GM18909 (cell line): ENCODE data around the gene MBNL2.

Source experiments
- ATAC-seq: cut with Tn5 transposase; IDR thresholded peaks from one replicate; pipeline ENCODE4 v1.9.1; 2021; ENCODE audit warnings: mild to moderate bottlenecking; ENCODE audit not compliant: unreplicated experiment, poor library complexity

The MBNL2 gene

DNA sequence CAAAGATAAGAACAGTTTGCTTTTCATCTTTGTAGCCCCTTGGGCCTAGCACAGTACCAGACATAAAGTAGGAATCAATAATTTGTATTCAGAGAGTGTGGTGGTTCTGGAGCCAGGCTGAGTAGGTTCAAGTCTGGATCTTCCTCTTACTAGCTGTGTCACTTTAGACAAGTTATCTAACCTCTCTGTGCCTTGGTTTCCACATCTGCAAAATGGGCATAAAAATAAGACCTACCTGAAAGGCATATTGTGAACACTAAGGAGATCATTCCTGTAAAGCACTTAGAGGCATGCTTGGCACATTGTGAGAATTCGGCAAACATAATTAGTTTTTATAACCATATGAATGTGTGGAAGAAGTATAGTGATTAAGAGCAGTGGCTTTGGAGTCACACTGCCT is 95.8 kb downstream of the MBNL2 start:
- no peak for ATAC-seq

- ATAC-seq, result no peak
Observed at GRCh38 chr13:97318532-97318931, 96.4 kb downstream of the MBNL2 start.

GRCh38 chr13:97319113-97319720 is 97.1 kb downstream of the MBNL2 start:
- ATAC-seq, result no peak

GRCh38 chr13:97321101-97321500 is 99.0 kb downstream of the MBNL2 start:
- no peak for ATAC-seq

DNA sequence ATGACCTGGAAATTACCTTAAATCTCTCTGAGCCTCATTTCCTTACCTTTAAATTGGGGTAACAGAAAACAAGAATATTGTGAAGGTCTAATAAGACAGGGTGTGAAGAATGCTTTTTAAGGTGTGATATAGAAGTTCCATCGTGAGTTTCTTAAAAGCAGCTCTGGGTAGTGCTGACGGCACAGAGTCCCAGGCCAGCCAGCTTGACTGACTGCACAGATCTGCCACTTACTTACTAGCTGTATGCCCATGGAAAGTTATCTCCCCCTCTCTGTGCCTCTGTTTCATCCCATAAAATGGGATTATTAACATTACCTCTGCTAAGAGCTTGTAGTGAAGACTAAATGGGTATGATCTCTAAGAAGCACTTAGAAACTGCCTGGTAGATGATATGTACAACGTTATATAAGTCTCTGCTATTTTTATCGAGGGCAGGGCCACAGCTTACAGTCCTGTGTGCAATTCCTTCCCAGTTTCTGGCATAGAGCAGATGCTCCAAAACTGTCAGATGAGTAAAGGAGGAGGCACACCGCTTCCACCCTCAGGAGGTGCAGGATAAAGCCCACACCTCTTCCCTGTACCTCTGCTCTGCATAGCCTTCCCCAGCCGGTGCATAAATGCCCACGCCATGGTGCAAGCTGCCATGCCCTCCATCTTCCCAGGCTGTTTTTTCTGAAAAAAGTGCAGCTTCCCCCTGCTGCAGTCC is 99.6 kb downstream of the MBNL2 start:
- ATAC-seq, result no peak

GRCh38 chr13:97322740-97323342 is 100.7 kb downstream of the MBNL2 start:
- ATAC-seq, result no peak

DNA sequence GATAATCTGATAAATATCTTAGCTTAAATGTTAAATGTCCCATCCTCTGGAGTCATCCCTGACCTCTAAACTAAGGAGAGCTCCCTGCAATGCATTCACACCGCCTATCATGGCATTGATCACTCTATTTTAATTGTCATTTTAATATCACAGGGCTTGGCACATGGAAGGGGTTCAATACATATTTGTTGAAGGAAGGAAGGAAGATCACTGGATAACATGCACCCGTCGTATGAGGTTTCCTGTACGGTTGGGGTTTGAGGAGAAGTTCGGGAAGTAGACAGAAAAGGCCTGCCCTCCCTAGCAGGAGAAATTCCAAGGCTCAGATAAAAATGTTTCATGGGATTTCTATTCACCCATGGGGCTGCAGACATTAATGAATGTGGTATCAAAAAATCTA is 102.0 kb downstream of the MBNL2 start:
- ATAC-seq, result no peak

GRCh38 chr13:97325738-97326137 is 103.6 kb downstream of the MBNL2 start:
- ATAC-seq, result no peak

DNA sequence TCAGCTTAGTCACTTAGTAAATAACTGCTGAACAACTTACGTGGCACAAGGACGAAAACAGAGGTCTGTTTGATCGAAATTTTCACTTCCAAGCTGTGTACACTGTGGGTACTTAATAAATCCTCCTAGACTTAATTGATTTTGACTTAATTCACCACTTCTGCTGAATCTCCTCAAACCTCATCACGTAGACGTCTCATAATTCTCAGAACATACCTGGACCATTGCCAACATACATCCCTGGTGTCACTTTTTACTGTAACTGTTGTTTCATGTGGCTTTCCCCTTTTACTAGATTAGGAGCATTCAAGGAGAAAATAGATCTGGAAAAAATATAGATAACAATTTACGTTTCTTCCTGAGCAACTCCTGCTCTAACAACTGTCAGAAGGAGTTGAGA is 105.0 kb downstream of the MBNL2 start:
- ATAC-seq, result no peak

DNA sequence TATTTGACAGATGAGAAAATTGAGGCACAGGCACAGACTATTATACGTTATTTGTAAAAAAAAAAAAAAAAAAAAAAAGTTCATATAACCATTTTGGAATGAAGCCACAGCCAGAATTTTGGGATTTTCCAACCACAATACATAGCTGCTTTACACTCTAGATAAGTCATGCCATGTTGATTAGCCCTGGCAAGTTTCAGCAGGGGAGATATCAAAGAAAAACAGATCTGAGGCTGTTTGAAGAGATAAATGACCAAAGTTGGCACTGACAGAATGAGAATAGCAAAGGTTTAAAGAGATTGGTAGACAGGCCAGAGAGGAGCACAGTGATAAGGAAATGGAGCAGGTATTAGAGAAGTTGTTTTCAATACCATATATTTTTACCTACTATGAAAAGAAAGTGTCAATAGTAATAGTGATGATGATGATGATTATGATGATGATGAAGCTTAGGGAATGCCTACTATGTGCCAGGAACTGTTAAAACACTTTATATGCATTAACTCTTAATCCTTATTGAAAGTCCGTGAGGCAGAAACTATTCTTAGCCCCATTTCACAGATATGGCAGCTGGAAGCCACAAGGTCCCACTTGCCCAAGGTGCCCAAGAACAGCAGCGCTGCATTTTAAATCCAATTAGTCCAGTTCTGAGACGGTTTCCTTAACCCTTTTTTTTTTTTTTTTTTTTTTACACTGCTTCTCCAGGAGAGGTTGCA is 105.5 kb downstream of the MBNL2 start:
- no peak for ATAC-seq

GRCh38 chr13:97328222-97328790 is 106.2 kb downstream of the MBNL2 start:
- no peak for ATAC-seq

GRCh38 chr13:97329331-97329730 is 107.2 kb downstream of the MBNL2 start:
- no peak for ATAC-seq

DNA sequence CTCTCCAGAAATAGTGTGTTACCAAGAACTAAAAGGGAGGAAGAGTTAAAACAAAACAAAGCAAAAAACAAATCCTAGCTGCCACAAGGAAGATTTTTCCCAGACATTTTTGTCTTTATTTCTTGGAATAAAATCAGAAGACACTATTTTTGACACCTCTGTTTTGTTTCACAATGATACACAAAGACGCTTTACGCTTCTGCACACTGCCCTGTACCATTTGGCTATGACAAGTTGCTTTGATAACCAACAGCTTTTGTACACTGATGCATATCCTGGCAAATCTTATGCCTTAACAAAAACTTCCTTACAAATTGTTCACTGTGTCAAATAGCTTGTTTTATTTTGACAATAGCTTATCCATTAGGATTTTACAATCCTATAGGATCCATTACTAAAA is 108.3 kb downstream of the MBNL2 start:
- no peak for ATAC-seq

GRCh38 chr13:97332742-97333141 is 110.6 kb downstream of the MBNL2 start:
- no peak for ATAC-seq

GRCh38 chr13:97333983-97334382 is 111.8 kb downstream of the MBNL2 start:
- ATAC-seq, result no peak

DNA sequence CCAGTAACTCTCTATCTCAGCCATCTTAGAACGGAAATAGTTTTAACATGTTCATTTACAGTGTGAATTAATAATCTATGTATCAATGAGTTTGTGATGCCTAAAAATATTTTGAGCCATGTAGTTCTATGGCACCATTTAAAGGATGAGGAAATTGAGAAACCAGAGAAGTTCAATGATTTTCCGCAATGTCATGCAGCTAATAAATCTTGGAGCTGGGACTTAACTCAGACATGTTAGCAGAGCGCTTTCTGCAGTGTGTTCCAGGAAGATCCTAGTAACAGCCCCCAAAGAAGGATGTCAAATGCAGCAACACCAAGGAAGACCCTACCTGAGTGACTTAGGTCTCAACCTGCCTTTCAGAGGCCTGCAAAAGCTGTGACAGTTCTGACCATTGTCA is 112.6 kb downstream of the MBNL2 start:
- no peak for ATAC-seq

DNA sequence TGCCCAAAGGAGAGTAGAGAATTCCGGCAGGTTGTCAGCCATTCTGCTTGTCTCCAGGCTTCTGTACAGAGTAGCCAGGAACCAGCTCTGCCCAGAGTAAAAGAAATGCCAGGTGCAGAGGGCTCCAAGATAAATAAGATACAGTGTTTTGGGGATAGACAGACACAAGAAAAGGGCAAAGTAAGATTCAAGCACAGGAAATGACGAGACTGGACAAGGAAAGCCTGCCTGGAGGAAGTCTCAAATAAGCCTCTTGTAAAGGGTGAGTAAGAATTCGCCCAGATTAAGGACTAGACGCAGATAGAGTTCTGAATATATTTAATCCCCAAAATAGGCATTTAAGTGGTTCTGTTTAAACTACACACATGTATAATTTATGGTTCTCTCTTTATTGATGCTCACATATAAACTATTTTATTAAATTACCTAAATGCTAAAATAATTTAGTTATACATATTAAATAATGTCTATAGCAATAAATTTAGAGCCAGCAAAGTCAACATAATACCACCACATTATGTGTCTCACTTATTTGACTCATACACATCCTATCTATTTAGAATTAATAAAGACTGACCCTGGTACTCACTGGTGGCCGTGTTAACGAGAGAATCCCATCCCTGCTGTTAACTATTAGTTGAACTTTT is 113.5 kb downstream of the MBNL2 start:
- no peak for ATAC-seq

- no peak for ATAC-seq
Observed at GRCh38 chr13:97337985-97338499, 115.9 kb downstream of the MBNL2 start.

- ATAC-seq, result no peak
Observed at GRCh38 chr13:97338571-97338970, 116.4 kb downstream of the MBNL2 start.
